Measurements from ENCODE around the gene DNASE1L3. TPM values are rescaled to one million over a fixed set of nuclear protein-coding genes. Genes with fewer than 3 reads are reported as not detected.
"Not testable (repeated sequence)": the region's sequence is repeated elsewhere in the genome, so short reads cannot be mapped to it uniquely, and the experiment has no call there.

DNASE1L3 gene
- total and polyA plus RNA-seq, 4 donors: 76.1 to 201 (median 128) TPM

DNA sequence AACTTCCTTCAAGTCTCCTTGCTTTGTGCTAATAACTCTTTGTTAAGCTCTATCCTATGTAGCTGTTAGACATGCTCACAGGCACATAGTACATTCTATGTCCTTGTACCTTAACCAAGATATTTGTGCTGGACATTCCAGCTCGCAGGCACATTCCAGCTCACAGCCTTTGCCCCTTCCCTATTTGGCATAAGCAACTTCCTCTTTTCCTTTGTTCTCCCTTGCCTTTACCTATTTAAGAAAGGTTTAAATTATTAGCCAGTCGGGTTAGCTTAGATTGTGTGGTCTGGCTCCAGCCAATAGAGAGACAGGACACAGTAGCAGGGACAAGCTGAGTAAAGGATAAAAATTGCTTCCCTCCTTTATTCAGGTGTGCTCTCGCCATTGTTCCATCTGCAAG is 9.3 kb downstream of the DNASE1L3 start:
- H3K27me3 ChIP-seq (ENCODE audit: control insufficient read depth in 4 of 4, insufficient read depth in 4 of 4, low read length in 3 of 4); H3K36me3 ChIP-seq (ENCODE audit: control insufficient read depth in 4 of 4, insufficient read depth in 3 of 4, low read depth in 1 of 4, low read length in 3 of 4); H3K4me3 ChIP-seq (ENCODE audit: low read depth in 1 of 3, low read length in 3 of 3); DNase-seq (ENCODE audit: low spot score); H3K27ac ChIP-seq (ENCODE audit: low read depth in 1 of 2, low read length in 2 of 2); H3K9ac ChIP-seq (ENCODE audit: low read depth in 1 of 2, low read length in 2 of 2); H3K9me3 ChIP-seq (ENCODE audit: control insufficient read depth in 4 of 4, low read length in 3 of 4): not testable (repeated sequence)
- H3K4me1 ChIP-seq (ENCODE audit: control insufficient read depth in 4 of 4, insufficient read depth in 4 of 4, low read length in 3 of 4): peaks cover 2 to 19% (median 12%) of the 10 kb centered on the region in 4 donors
- 44% methylated on average over 3 of the region's 3 CpGs for WGBS
- TF ChIP-seq SP1 (IDR thresholded peaks at IDR 0.05): peak; percentile 19
- peak; percentile 35 to 41 for TF ChIP-seq HNF4A (conservative IDR thresholded peaks at IDR 0.05)

DNA sequence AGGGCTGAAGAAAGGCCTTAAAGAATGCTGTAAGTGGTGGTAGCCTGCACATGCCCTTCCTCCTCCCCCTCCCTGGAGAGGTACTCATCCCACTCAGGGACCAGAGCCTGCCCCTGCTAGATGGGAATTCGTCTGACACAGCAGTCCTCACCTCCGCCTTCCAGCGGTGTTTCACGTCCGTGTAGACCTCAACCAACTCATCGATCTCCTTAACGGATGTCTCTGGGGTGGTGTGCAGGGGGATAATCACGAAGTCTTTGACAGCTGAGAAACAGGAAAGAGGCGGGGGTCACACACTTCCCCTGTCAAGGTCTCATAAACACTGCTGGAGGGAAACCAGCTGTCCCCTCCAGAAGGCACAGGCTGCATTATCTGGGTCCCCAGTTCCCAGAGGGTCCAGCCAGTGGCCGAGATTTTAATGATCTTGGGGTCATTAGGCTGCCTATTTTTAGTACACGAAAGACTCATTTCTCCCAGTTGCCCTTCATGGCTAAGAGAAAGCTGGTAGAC is 9.9 kb downstream of the DNASE1L3 start:
- Histone ChIP-seq H3K4me1 (ENCODE audit: control insufficient read depth in 4 of 4, insufficient read depth in 4 of 4, low read length in 3 of 4) (peaks cover 2 to 13% (median 9%) of the 10 kb centered on the region in 4 donors), H3K9me3 (ENCODE audit: control insufficient read depth in 4 of 4, low read length in 3 of 4) (no peaks in the 10 kb centered on the region), H3K27ac (ENCODE audit: low read depth in 1 of 2, low read length in 2 of 2) (no peak overlapping the region), H3K9ac (ENCODE audit: low read depth in 1 of 2, low read length in 2 of 2) (no peak overlapping the region), H3K4me3 (ENCODE audit: low read depth in 1 of 3, low read length in 3 of 3) (no peak overlapping the region), H3K27me3 (ENCODE audit: control insufficient read depth in 4 of 4, insufficient read depth in 4 of 4, low read length in 3 of 4) (no peaks in the 10 kb centered on the region), H3K36me3 (ENCODE audit: control insufficient read depth in 4 of 4, insufficient read depth in 3 of 4, low read depth in 1 of 4, low read length in 3 of 4) (no peaks in the 10 kb centered on the region)
- TF ChIP-seq FOXA2 (IDR thresholded peaks at IDR 0.05) (no peak), RXRA (IDR thresholded peaks at IDR 0.05) (peak; percentile 28 to 43), NR2F2 (IDR thresholded peaks at IDR 0.05) (peak; percentile 89)
- no peak for DNase-seq (ENCODE audit: low spot score)
- 64% methylated on average over 11 of the region's 11 CpGs for WGBS

DNA sequence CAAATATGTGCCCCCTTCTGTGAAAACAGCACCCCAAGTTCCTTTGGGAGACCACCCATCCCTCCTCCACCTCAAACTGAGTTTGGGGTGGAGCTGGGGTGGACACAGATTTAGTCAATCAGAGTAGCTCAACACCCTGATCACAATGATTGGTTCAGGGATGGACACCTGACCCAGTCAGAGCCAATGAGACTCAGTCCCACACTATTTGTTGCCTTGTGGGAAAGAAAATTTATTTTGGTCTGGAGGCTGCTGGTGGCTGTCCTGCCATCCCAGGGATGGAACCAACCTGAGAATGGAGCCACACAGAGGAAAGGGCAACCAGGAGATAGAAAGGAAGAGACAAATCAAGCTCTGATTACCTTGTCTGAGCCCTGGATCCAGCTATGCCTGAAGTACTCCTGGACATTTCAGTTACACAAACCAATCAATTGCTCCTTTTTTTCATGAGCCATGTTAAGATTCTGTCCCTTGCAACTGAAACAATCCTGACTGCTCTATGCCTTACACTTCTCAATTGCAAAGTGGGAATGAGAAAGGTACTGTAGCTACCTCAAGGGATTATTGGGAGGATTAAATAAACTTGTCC is 10.6 kb downstream of the DNASE1L3 start:
- H3K9ac ChIP-seq (ENCODE audit: low read depth in 1 of 2, low read length in 2 of 2): no peak overlapping the region
- TF ChIP-seq JUND (IDR thresholded peaks at IDR 0.05) (no peak), HNF4A (conservative IDR thresholded peaks at IDR 0.05) (no peak), TAF1 (conservative IDR thresholded peaks at IDR 0.05) (no peak), RAD21 (IDR thresholded peaks at IDR 0.05) (no peak), GABPA (IDR thresholded peaks at IDR 0.05 in 1 of 2, conservative IDR thresholded peaks at IDR 0.05 in 1 of 2) (no peak), FOXA1 (IDR thresholded peaks at IDR 0.05) (no peak), EGR1 (IDR thresholded peaks at IDR 0.05; ENCODE audit: low read depth in 2 of 2) (no peak), HNF4G (IDR thresholded peaks at IDR 0.05) (no peak)
- TF ChIP-seq, protein P1, sequence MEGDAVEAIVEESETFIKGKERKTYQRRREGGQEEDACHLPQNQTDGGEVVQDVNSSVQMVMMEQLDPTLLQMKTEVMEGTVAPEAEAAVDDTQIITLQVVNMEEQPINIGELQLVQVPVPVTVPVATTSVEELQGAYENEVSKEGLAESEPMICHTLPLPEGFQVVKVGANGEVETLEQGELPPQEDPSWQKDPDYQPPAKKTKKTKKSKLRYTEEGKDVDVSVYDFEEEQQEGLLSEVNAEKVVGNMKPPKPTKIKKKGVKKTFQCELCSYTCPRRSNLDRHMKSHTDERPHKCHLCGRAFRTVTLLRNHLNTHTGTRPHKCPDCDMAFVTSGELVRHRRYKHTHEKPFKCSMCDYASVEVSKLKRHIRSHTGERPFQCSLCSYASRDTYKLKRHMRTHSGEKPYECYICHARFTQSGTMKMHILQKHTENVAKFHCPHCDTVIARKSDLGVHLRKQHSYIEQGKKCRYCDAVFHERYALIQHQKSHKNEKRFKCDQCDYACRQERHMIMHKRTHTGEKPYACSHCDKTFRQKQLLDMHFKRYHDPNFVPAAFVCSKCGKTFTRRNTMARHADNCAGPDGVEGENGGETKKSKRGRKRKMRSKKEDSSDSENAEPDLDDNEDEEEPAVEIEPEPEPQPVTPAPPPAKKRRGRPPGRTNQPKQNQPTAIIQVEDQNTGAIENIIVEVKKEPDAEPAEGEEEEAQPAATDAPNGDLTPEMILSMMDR (IDR thresholded peaks at IDR 0.05; ENCODE audit: low read depth, low read length, missing input control): no peak
- TF ChIP-seq, protein P2, sequence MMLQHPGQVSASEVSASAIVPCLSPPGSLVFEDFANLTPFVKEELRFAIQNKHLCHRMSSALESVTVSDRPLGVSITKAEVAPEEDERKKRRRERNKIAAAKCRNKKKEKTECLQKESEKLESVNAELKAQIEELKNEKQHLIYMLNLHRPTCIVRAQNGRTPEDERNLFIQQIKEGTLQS (IDR thresholded peaks at IDR 0.05): no peak
- TF ChIP-seq, protein P3, sequence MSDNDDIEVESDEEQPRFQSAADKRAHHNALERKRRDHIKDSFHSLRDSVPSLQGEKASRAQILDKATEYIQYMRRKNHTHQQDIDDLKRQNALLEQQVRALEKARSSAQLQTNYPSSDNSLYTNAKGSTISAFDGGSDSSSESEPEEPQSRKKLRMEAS (IDR thresholded peaks at IDR 0.05): no peak
- TF ChIP-seq, protein P4, sequence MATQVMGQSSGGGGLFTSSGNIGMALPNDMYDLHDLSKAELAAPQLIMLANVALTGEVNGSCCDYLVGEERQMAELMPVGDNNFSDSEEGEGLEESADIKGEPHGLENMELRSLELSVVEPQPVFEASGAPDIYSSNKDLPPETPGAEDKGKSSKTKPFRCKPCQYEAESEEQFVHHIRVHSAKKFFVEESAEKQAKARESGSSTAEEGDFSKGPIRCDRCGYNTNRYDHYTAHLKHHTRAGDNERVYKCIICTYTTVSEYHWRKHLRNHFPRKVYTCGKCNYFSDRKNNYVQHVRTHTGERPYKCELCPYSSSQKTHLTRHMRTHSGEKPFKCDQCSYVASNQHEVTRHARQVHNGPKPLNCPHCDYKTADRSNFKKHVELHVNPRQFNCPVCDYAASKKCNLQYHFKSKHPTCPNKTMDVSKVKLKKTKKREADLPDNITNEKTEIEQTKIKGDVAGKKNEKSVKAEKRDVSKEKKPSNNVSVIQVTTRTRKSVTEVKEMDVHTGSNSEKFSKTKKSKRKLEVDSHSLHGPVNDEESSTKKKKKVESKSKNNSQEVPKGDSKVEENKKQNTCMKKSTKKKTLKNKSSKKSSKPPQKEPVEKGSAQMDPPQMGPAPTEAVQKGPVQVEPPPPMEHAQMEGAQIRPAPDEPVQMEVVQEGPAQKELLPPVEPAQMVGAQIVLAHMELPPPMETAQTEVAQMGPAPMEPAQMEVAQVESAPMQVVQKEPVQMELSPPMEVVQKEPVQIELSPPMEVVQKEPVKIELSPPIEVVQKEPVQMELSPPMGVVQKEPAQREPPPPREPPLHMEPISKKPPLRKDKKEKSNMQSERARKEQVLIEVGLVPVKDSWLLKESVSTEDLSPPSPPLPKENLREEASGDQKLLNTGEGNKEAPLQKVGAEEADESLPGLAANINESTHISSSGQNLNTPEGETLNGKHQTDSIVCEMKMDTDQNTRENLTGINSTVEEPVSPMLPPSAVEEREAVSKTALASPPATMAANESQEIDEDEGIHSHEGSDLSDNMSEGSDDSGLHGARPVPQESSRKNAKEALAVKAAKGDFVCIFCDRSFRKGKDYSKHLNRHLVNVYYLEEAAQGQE (IDR thresholded peaks at IDR 0.05): no peak
- H3K4me1 ChIP-seq (ENCODE audit: control insufficient read depth in 4 of 4, insufficient read depth in 4 of 4, low read length in 3 of 4): peaks cover 0 to 7% (median 3%) of the 10 kb centered on the region in 4 donors
- no peak for DNase-seq (ENCODE audit: low spot score)
- H3K36me3 ChIP-seq (ENCODE audit: control insufficient read depth in 4 of 4, insufficient read depth in 3 of 4, low read depth in 1 of 4, low read length in 3 of 4): no peaks in the 10 kb centered on the region
- H3K27me3 ChIP-seq (ENCODE audit: control insufficient read depth in 4 of 4, insufficient read depth in 4 of 4, low read length in 3 of 4): no peaks in the 10 kb centered on the region
- H3K4me3 ChIP-seq (ENCODE audit: low read depth in 1 of 3, low read length in 3 of 3): no peak overlapping the region
- H3K9me3 ChIP-seq (ENCODE audit: control insufficient read depth in 4 of 4, low read length in 3 of 4): no peaks in the 10 kb centered on the region
- H3K27ac ChIP-seq (ENCODE audit: low read depth in 1 of 2, low read length in 2 of 2): no peak overlapping the region
